GM21381 (cell line): Measurements from ENCODE around the gene AMOTL2.

Experiments
- ATAC-seq: cut with Tn5 transposase; IDR thresholded peaks from one replicate; pipeline ENCODE4 v1.9.1; 2021; ENCODE audit warnings: mild to moderate bottlenecking, moderate library complexity; ENCODE audit not compliant: unreplicated experiment

The AMOTL2 gene

GRCh38 chr3:134353831-134354611, 20.2 kb downstream of the AMOTL2 start:
- no peak for ATAC-seq

- ATAC-seq: no peak
Measured at GRCh38 chr3:134353171-134353825, 20.9 kb downstream of the AMOTL2 start.

DNA sequence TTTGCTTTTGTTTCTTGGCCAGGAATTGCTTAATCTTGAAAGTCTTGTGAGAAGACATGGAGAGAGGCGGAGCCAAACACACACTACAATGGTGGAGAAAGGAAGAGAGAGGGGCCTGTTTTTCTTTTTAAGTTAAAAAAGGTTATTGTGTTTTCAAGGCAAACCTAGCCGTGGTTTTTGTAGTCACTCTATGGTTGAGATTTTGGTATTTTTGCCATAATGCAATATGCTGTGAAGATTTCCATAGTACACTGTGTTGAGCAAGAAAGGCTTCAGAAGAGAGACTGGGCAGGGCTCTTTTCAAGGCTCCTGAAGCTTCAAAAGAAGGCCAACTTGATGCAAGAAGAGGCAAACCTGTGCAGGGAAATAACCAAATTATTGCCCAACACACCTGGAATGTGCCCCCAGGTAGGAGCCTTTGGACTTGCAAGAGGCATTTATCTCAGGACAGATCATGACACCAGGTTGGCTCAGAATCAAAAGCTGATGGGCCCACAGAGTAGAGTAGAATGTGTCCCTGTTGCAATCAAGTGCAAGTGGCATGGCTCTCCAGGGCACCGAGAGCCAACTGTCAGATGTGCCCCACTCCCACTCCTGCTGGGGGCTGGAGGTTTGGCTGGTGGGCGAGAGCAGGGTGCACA, 22.1 kb downstream of the AMOTL2 start:
- ATAC-seq: no peak

DNA sequence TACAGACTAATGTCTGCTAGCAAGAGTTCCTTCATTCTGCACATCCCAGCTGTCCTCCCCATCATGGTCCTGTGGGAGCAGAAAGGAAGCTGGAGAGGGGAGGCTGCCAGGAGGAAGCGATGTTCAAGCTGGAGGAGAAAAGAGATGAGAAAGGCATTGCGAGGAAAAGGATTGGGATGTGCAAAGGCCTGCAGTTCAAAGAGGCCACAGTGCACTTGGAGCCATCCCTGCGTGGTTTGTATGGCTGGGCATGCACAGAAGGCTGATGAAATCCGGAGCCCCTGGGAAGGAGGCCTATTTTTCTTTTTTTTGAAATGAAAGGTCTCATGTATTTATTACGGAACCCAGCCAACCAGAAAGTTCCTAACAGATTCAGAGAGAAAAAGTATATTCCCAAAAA, 22.8 kb downstream of the AMOTL2 start:
- ATAC-seq: no peak

DNA sequence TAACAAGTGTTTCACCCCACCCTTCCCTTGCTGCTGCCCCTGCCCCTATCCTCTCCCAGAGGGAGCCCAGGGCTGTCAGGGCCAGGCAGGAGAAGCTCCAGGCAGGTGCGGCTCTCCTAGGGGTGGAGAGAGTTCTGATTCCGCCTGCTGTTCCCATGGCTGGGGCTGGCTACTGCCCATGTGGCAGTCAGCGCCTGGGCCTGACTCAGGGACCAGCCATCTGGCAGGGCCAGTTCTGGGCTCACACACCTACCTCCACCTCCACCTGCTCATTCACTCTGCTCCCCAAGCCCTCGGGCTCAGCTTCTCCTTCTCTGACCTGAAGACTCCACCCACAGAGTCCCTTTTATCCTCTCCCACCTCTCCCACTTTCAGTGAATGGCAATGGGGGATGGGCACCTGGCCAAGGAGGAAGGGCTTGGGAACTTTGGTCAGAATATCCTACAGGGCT, 23.4 kb downstream of the AMOTL2 start:
- ATAC-seq: no peak

DNA sequence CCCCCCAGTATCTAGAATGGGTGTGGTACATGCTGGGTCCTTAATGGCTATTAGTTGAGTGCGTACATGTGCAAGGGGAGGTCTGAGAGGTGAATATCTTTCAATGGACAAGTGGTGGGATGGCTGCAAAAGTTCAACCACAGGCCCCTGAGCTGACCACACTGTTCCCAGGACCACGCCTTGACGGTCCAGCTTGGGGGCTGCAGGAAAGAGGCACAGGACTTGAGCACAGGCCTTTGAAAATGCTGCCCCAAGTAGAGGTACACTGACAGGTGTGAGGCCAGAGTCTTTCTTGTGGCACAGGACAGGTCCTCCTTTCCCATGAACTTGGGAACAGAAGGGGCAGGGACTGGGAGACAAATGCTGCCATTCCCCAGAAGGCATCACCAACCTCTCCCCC, 24.0 kb downstream of the AMOTL2 start:
- ATAC-seq: no peak

GRCh38 chr3:134348524-134348923, 25.7 kb downstream of the AMOTL2 start:
- no peak for ATAC-seq

DNA sequence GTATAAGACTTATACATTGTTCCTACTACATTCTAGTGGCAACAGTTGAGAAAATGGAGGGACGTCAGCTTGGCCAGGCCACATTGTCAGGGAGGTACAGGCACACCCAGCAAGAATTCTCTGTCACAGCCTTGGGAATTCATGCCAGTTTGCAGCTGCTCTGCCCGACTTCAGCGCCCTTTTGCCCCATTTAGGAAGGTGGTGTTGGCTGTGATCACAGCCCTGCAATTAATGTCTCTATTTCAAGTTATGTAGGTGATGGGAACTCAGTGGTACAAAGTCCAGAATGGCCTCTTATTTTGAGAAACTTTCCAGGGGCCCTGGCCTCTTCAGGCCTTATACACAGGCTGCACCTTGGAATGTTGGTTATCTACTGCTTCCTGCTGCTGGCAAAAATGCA, 26.7 kb downstream of the AMOTL2 start:
- ATAC-seq: no peak

DNA sequence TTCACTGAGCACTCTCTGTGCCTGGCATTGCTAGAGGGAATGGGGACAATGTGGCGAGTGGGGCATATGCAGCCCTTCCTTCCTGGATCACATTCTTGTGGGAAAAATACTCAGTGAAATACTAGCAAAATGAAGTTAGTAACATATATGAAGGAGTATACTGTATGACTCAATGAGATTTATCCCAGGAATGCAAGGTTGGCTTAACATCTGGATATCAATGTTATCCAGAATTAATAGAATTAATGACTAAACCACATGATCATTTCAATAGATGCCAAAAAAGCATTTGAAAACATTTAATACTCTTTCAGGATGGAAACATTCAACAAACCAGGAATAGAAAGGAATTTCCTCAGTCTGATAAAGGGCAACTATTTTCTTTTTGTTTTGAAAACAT, 27.5 kb downstream of the AMOTL2 start:
- ATAC-seq: no peak

GRCh38 chr3:134345202-134345601, 29.0 kb downstream of the AMOTL2 start:
- no peak for ATAC-seq

DNA sequence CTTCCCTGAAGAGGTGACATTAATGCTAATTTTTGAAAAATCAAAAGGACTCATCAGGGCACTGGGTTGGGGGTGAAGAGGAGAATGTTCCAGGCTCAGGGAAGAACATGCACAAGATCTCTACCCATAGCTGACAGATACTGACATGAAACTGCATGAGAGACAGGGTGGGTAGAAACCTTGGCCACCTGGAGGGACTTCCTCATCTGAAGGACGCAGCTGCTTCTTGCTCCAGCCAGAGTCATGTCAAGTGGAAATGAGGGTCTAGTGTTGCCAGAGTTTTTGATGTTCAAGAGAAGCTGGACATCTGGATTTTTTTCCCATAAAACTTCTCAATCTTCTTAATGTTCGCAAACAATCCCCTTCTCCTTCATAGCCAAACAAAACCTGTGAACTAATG, 29.7 kb downstream of the AMOTL2 start:
- no peak for ATAC-seq

DNA sequence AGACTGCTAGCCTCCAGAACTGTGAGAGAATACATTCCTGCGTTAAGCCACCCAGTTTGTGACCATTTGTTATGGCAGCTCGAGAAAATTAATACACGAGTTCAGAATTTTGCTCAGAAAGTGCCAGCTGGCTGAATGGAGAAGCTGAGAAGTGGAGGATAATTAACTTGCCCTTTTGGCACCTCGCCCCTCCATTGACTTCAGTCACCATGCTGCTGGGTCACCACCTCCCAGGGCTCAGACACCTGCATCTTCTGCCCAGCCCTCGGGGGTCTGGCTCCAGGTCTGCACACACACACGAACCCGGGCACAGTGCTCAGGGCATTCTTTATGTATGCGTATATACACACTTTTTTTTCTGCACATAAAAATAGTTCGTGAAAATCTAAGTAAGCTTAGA, 32.0 kb downstream of the AMOTL2 start:
- ATAC-seq: no peak

DNA sequence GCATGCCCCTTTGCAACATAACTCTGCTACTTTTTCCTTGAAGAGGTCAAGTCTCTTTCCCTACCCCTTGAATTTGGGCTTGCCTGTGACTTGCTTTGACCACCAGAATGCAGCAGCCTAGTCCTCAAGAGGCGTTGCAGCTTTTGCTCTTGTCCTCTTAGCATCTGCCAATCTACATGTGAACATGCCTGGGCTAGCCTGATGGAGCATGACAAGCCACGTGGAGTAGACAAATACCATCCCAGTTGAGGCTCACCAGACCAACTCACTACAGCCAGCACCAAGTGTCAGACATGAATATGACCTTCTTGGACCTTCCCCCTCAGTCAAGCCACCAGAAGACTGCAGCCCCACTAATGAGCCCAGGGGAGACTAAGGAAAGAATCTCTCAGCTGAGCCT, 32.9 kb downstream of the AMOTL2 start:
- no peak for ATAC-seq

DNA sequence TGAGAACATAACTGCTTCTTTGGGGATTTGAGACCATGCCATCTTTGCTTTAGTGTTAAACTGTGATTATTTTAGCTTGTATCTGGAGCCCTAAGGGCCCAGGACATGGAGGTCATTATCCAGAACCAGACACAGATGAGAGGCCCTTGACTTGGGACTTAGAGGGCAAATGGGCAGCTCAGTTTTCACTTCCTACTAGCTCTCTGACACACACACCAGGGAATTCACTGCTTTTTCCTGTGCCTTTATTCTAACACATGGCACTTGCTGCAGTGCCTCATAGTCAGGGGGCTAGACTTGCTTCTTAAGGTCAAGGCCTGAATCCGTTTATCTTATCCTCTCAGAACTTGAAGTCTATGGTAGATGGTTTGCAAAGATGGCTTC, 33.3 kb downstream of the AMOTL2 start:
- no peak for ATAC-seq

DNA sequence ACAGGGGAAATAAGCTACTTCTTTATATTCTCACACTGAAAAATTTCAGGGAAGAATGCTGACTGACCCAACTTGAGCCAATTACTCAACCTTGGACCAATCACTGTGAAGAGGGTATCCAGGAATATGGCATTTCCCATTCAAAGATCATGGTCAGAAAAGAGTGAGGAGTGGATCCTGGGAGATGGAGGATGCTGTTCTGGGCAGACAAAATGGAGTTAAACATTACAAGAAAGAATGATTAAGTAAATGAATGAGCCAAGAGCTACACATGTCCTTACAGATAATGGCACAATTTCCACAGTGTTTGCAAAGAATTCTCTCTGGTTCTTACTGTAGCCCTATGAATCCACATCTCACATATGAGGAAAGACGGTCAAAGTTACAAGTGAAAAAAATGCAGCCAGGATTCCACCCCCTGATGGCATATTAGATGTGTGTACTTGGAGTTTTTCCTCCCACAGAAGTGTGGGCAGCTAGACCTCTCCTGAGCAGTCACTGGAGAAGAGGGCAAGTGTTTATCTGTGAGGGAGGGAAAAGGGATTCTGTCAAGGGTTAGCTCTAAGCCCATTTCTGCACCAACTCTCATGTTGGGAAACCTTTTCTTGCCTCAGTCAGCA, 33.8 kb downstream of the AMOTL2 start:
- ATAC-seq: no peak

DNA sequence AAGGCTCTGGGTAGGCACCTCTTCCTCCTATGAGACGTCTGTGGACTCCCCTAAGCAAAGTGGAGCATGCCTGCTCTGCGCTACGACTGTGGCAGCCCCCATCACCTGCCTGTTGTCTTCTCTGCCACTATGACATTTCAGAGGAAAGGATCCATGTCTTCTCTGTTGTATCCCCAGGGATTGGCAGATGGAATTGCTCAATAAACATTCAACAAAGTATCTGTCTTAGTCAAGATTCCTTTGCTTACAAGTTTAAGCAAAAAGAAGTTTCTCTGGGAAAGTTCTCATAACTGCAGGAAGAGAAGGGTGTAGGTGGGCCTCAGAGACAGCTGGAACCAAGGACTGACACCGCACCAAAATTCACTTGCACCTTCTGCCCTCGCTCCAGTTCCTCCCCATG, 34.3 kb downstream of the AMOTL2 start:
- ATAC-seq: no peak

GRCh38 chr3:134339331-134339730, 34.9 kb downstream of the AMOTL2 start:
- no peak for ATAC-seq

DNA sequence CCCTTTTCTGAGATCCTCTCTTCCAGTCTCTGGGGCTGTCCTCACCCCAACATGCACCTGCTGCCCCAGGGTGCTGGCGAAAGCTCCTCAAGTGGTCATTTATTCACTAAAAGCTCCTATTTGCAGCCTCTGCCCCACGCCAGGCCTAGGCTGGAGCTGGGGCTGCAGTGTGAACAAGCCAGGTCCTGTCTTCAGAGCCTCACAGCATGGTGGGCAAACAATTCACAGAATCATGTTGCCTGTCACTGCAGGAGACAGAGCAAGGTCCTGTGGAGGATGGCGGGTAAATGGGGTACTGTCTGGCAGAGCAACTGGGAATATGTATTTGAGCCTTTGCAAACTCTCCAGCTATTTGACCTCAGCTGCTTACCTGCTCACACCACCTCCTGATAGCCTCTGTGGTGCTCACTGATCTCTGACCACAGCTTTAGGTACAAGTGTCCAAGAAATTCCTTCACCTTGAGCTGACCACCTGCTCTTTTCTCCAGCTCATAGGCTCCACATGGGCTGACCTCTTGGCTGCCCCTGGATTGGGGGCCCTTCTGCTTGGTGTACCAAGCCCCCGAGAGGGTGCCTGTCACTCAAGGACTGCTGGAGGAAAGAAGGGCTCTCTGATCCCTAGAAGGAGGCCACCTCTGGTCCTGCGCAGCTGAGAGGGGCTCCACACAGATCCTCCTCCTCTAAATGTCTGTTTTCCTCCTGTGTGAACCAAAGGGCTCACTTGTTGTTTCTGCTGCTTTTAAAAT, 35.6 kb downstream of the AMOTL2 start:
- ATAC-seq: no peak

DNA sequence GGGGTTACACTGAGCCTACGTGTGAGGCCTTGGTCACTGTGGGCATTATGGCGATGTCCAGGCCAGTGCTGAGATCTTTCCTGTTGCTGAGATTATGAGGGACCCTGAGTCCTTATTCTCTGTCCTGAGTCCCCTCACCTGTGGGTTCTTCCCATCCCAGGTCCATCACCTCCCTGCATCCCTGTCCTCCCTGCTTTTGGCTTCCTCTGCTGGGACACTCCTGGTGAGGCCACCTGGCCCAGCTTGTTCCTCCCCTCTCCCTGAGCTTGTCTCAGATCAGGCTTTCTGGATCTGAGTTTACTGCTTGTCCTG, 36.1 kb downstream of the AMOTL2 start:
- ATAC-seq: no peak

GRCh38 chr3:134337511-134338200, 36.6 kb downstream of the AMOTL2 start:
- no peak for ATAC-seq

- no peak for ATAC-seq
Measured at GRCh38 chr3:134337071-134337482, 37.2 kb downstream of the AMOTL2 start.
